Suprapubic skin (tissue), 4 donors: Measurements from ENCODE around the gene NKX3-2. TPM values are rescaled to one million over a fixed set of nuclear protein-coding genes. Genes with fewer than 3 reads are reported as not detected.

Experiments
- DNase-seq, 2 donors: peaks; one replicate each; pipeline ENCODE4 v3.0.0-alpha.2; 2019; ENCODE audit warnings: low spot score in 2 of 2
- H3K27ac ChIP-seq: fragments of 200-600 bp; sonication (generic); one replicate; pipeline ENCODE4 v1.5.1; 2019
- H3K27me3 ChIP-seq: fragments of 200-600 bp; sonication (generic); one replicate; pipeline ENCODE4 v1.5.1; 2019
- H3K36me3 ChIP-seq: fragments of 200-600 bp; sonication (generic); one replicate; pipeline ENCODE4 v1.5.1; 2019
- H3K4me1 ChIP-seq: fragments of 200-600 bp; sonication (generic); one replicate; pipeline ENCODE4 v1.5.1; 2019
- H3K4me3 ChIP-seq: fragments of 200-600 bp; sonication (generic); one replicate; pipeline ENCODE4 v1.5.1; 2019; ENCODE audit warnings: mild to moderate bottlenecking
- H3K9me3 ChIP-seq: fragments of 200-600 bp; sonication (generic); one replicate; pipeline ENCODE4 v1.5.1; 2019
- EP300 ChIP-seq: sonication (generic); formaldehyde crosslinking; IDR thresholded peaks from one replicate; pipeline ENCODE4 v1.6.1; 2017; ENCODE audit warnings: antibody characterized with exemption
- POLR2A ChIP-seq, 2 donors: fragments of 450-650 bp; IDR thresholded peaks; one replicate each; pipeline ENCODE4 v1.6.1; 2017; ENCODE audit warnings: antibody characterized with exemption in 2 of 2, mild to moderate bottlenecking in 2 of 2, moderate library complexity in 2 of 2
- POLR2AphosphoS5 ChIP-seq, 3 donors: sonication (generic); formaldehyde crosslinking; IDR thresholded peaks; one replicate each; pipeline ENCODE4 v1.6.1; 2017; ENCODE audit warnings: antibody characterized with exemption in 3 of 3
- WGBS: methylation state at CpG from one replicate; pipeline ENCODE4 v1.1.5; 2018; 5-methylcytosine and 5-hydroxymethylcytosine counted together
- total RNA-seq, 4 donors: library from RNA; depleted of rRNA; stranded (reverse); fragments of >200 nt; gene quantifications; one replicate each; pipeline ENCODE4 v1.1.0, GENCODE V29; 2016
- TF ChIP-seq, protein P1 (sequence below), 2 donors: fragments of 200-600 bp in 1 of 2; fragments of 450-650 bp in 1 of 2; sonication (generic) in 1 of 2; IDR thresholded peaks; one replicate each; pipeline ENCODE4 v1.5.1; 2016 to 2019; ENCODE audit warnings: antibody characterized with exemption in 2 of 2, mild to moderate bottlenecking in 1 of 2, moderate library complexity in 1 of 2

The NKX3-2 gene
- total RNA-seq, 4 donors from 2014 or later, result 0.24 to 0.26 TPM; not detected in 2

DNA sequence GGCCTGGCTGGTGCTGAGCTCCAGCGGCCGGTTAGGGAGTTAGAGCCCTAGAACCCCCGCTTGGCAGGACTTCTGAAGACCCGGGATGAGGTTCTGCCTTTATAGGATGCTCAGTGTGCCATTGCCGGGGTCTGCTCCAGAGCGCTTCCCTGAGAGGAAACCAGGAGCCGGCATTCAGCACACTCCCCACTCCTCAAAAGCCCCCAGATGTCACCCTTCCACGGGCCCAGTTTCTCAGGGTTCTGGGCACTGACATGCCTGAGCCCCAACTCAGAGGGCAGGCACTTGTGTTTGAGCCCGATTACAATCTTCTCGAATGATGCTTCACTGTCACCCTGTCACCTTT, 6.5 kb downstream of the NKX3-2 start:
- Histone ChIP-seq H3K27me3 (peaks cover 100% of the 10 kb centered on the region), H3K9me3 (no peaks in the 10 kb centered on the region), H3K36me3 (no peaks in the 10 kb centered on the region), H3K4me3 (no peak overlapping the region), H3K4me1 (peaks cover 44% of the 10 kb centered on the region), H3K27ac (no peak overlapping the region)
- DNase-seq, result no peak
- TF ChIP-seq, protein P1, sequence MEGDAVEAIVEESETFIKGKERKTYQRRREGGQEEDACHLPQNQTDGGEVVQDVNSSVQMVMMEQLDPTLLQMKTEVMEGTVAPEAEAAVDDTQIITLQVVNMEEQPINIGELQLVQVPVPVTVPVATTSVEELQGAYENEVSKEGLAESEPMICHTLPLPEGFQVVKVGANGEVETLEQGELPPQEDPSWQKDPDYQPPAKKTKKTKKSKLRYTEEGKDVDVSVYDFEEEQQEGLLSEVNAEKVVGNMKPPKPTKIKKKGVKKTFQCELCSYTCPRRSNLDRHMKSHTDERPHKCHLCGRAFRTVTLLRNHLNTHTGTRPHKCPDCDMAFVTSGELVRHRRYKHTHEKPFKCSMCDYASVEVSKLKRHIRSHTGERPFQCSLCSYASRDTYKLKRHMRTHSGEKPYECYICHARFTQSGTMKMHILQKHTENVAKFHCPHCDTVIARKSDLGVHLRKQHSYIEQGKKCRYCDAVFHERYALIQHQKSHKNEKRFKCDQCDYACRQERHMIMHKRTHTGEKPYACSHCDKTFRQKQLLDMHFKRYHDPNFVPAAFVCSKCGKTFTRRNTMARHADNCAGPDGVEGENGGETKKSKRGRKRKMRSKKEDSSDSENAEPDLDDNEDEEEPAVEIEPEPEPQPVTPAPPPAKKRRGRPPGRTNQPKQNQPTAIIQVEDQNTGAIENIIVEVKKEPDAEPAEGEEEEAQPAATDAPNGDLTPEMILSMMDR (IDR thresholded peaks at IDR 0.05), result no peak
- TF ChIP-seq POLR2AphosphoS5 (IDR thresholded peaks at IDR 0.05), result no peak
- no peak for TF ChIP-seq EP300
- no peak for TF ChIP-seq POLR2A (IDR thresholded peaks at IDR 0.05)
- 15% methylated on average over 10 of the region's 10 CpGs for WGBS

DNA sequence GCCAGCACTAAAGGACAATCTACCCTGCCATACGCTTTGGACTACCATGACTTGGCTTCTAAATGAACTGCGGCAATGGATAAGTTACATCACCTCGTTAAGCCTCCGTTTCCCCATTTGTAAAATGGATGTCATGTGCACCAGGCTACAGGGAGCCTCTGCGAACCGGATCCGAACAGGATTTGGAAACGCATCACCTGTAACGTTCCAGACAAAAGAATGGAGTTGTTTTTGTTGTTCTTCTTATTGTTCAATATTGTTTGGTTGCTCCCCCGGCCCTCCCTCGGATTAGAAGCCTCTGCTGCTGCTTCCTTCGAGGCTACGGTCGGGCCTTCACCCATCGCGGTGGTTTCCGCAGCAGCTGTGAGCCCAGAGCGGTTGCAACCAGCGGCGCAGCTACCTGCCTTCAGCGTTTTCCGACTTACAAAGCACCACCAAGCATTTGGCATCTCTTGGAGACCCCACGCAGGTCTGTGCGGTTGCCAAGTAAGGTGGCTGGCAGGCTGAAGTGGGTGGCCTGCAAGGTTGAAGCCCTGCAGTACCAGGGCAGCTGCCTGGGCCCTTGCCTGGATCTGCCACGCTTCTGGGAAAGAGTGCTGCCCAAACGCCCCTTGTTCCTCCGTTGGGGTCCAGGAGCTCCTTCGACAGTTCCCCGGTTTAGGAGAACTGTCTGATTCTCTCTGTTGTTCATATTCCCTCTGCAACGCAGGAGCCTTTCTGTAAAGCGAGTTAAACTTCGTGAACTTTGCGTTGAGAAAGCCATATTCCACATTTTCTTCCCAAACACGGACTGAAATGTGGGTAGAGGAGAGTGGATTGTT, 7.1 kb downstream of the NKX3-2 start:
- Histone ChIP-seq H3K27me3 (peaks cover 100% of the 10 kb centered on the region), H3K4me1 (peaks cover 40% of the 10 kb centered on the region), H3K4me3 (no peak overlapping the region), H3K9me3 (no peaks in the 10 kb centered on the region), H3K27ac (no peak overlapping the region), H3K36me3 (no peaks in the 10 kb centered on the region)
- WGBS, result 15% methylated on average over 29 of the region's 34 CpGs
- TF ChIP-seq POLR2AphosphoS5 (IDR thresholded peaks at IDR 0.05), result no peak
- TF ChIP-seq, protein P1 (IDR thresholded peaks at IDR 0.05), result no peak
- TF ChIP-seq POLR2A (IDR thresholded peaks at IDR 0.05), result no peak
- no peak for TF ChIP-seq EP300
- DNase-seq, result no peak

DNA sequence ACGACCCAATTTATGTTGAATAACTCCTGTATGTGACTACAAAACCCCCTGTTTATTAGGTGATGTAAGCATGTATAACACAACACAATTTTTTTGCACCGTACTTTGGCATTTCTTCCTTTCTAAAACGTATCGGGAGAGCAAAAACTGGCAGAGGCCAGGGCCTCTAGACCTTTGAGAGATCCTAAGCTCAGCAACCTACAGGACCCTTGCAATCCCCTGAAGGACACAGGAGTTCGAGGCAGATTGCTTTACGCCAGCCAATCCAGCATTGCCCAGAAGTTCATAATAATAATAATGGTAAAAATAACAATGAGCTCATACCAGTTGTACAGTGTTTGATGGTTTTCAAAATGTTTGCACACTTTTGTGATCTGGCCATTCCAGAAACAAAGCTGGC, 7.7 kb downstream of the NKX3-2 start:
- Histone ChIP-seq H3K4me1 (peaks cover 34% of the 10 kb centered on the region), H3K27me3 (peaks cover 100% of the 10 kb centered on the region), H3K27ac (no peak overlapping the region), H3K4me3 (no peak overlapping the region), H3K36me3 (no peaks in the 10 kb centered on the region), H3K9me3 (no peaks in the 10 kb centered on the region)
- WGBS, result 28% methylated on average over 6 of the region's 6 CpGs
- no peak for DNase-seq
- TF ChIP-seq POLR2AphosphoS5 (IDR thresholded peaks at IDR 0.05), result no peak
- TF ChIP-seq, protein P1 (IDR thresholded peaks at IDR 0.05), result no peak
- no peak for TF ChIP-seq EP300
- no peak for TF ChIP-seq POLR2A (IDR thresholded peaks at IDR 0.05)

DNA sequence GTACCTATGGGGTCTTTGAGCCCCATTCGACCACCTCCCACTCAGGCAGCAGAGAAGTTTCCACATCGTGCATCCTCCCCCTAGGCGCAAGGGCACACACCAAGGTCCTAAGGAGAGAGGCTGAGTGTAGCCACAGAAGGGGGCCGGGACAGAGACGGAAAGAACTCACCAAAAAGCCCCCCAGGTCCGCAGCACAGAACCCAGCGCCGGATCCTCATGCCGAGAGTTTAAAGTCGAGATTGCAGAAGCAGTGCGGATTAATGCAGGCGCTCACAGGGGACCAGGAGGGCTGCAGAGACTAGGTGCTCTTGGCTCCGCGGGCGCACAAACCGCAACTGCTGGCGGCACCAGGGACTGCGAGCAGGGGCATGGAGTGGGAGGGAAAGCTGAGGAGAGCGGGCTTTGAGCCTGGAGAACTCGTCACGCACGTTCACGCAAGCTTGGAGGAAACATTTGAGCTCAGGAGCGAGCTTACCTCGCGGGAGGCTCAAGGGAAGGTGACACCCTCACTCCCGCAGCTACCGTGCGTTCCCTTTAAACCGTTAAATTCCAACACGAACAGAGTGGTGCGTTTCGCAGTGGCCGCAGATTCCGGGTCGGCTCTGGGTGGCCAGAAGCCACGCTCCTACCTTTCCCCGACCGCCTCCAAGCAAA, 8.5 kb downstream of the NKX3-2 start:
- TF ChIP-seq POLR2A (IDR thresholded peaks at IDR 0.05) (no peak), POLR2AphosphoS5 (IDR thresholded peaks at IDR 0.05) (no peak)
- no peak overlapping the region for H3K4me3 ChIP-seq
- H3K27ac ChIP-seq, result no peak overlapping the region
- DNase-seq, result no peak
- H3K27me3 ChIP-seq, result peaks cover 100% of the 10 kb centered on the region
- peaks cover 28% of the 10 kb centered on the region for H3K4me1 ChIP-seq
- H3K9me3 ChIP-seq, result no peaks in the 10 kb centered on the region
- WGBS, result 2% methylated on average over 25 of the region's 39 CpGs
- no peaks in the 10 kb centered on the region for H3K36me3 ChIP-seq

DNA sequence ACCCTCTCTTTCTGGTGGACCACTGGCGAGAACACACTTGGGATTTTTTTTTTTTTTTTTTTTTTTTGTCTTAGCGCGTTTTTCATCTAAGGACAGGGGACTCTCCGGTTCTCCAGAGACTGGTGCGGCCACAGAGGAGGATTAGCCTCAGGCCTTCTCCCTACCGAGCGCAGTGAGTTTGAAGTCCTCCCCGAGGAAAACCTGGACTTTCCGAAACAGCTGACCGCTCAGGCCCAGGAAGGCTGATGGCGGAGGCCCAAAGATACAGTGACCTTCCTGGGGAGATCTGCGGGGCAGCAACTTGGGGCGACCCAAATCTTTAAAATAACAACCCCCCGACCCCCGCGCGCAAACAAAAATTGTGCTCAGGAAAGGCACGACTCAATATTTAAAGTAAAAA, 9.2 kb downstream of the NKX3-2 start:
- Histone ChIP-seq H3K4me3 (no peak overlapping the region), H3K9me3 (no peaks in the 10 kb centered on the region), H3K27me3 (peaks cover 100% of the 10 kb centered on the region), H3K27ac (no peak overlapping the region), H3K4me1 (peaks cover 23% of the 10 kb centered on the region), H3K36me3 (no peaks in the 10 kb centered on the region)
- no peak for DNase-seq
- 5% methylated on average over 18 of the region's 18 CpGs for WGBS
- TF ChIP-seq POLR2AphosphoS5 (IDR thresholded peaks at IDR 0.05) (no peak), EP300 (no peak), POLR2A (IDR thresholded peaks at IDR 0.05) (no peak)
- TF ChIP-seq, protein P1 (IDR thresholded peaks at IDR 0.05), result no peak
